GM18519 (cell line): ENCODE results near the gene SEC14L3.

Experiments used
- ATAC-seq: cut with Tn5 transposase; IDR thresholded peaks from one replicate; pipeline ENCODE4 v1.9.1; 2021; ENCODE audit warnings: mild to moderate bottlenecking, moderate library complexity; ENCODE audit not compliant: unreplicated experiment, low FRiP score

Gene SEC14L3

GRCh38 chr22:30424534-30425326 lies 47.1 kb downstream of the SEC14L3 start:
- no peak for ATAC-seq

DNA sequence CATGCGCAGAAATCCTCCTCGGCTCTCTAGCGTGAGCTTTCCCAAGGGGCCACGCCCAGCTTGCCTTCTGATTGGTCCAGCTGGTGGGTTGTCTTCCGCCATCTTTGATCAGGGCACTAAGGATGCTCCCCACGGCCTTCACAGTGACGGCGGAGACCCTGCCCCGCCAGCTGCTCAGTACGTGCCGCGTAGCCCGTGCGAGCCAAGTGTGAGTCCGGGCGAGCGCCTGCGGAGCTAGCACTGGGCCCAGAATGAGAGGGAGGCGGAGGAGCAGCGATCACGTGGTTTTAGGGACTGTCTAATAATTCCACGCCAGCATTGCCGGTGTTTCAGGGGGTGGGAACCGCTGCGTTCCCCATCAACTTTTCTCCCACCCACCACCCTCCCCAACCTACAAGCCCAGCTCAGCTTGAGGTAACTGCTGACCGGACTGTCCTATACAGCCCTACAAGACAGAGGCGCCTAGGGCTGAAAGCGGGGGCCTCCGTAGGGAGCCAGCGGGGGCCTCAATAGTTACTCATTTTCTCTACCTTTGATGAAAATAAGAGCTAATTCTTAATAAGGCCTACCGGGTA lies 47.8 kb downstream of the SEC14L3 start:
- ATAC-seq = peak; percentile 83

- ATAC-seq = peak; percentile 15
Measured at GRCh38 chr22:30423301-30423958, 48.4 kb downstream of the SEC14L3 start.

DNA sequence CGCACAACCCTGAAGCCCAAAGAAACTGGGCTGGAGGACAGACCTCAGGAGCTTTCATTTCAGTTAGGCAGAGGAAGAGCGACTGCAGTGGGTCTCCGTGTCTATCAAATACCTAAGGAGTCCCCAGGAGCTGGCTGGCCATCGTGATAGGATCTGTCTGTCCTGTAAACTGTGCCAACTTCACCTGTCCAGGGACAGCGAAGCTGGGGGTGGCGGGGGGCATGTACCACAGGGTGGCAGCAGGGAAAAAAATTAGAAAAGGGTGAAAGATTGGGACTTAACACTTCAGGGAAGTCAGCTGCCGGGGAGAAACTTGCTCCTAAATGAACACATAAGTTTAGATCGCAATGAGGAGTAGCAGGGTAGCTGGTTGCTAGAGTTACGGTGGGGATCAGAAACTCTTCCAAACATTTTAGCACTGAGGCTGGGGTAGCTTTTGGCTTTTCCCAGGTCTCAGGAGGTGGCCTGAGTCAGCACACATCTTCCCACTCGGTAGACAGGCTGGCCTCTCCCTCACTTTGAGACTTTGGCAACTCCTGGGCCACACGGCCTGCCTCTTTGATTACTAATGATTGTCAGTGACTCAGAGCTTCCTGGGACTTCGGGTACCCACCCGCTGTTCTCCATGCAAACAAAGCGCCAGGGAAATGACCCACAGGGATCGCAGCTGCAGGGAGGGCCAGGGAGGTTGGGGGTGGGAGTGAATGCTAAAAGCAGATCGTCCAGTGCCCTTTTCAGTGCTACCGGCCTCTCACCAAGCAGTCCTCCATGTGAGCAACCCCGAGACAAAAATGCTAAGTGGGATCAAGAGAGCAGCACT lies 49.1 kb downstream of the SEC14L3 start:
- ATAC-seq = no peak

DNA sequence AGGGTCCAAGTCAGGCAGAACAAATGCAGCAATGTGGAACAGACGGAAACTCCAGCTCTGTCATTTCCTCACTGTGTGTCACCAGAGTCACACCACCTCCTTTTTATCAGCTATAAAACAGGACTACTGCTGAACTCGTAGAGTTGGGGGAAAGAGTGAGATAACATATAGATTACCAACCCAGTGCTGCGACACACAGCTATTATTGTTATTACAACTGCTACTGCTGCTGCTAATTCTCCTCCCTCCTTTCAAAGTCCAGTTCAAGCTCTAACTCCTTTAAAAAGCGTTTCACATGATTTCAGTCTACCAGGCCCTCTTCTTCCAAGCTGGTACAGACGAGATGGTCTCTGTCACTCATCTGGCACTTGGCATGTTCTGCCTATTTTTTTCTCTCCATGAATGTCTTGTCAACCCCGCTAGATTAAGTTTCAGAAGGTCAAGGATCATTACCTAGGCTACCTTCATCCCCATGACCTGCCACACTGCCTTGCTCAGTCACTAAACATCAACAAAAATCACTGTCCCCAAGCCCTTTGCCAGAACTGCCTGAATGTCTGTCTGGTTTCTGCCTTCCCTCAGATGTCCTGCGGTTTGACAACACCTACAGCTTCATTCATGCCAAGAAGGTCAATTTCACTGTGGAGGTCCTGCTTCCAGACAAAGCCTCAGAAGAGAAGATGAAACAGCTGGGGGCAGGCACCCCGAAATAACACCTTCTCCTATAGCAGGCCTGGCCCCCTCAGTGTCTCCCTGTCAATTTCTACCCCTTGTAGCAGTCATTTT lies 49.9 kb downstream of the SEC14L3 start:
- ATAC-seq = no peak

DNA sequence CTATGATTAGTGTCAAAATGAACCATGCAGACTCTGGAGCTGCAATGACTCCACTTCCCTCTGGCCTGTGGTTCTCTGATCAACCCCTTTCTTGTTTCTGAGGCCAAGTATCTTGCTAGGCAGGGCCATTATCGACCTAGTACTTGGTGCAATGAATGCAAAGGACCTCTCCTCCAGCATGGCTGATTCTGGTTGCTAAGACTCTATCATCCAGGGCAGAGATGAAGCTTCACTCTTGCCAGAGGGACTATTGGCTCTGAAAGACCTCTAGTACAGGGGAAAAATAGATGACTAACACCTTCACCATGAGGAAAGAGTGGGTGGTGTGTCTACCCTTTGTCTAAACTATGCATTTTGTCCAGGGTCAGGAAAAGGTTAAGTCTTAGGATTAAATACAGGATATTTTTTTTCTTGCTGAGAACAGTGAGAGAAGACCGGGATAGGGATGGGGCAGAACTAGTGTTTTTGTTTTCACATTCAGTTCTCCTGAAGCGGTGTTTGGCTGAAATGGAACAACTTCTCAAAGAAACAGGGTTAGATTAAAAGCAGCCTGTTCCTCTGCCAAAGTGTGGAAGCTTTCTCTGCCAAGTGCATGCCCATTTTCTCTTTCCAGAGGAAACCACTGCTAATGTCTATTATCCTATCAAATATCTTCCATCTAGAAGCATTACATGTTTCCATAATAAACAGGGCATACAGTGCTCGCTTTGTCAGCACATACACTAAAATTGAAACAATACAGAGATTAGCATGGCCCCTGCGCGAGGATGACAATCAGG lies 51.3 kb downstream of the SEC14L3 start:
- no peak for ATAC-seq

DNA sequence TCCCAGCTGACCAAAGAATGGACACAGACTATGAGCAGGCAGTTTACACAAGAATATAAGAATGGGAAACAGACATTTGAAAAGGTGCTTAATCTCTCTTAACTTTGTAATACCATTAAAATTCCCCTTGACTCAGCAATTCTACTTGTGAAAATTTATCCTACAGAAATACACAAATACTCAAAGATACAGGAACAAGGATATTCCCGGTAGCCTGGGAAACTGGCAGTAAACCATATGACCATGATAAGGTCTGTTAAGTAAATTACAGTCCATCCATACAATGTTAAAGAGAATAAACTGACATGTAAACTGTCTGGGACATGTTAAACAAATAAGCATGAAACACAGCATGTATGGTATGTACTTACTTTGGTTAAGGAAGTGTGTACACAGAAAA lies 55.0 kb downstream of the SEC14L3 start:
- ATAC-seq = no peak

DNA sequence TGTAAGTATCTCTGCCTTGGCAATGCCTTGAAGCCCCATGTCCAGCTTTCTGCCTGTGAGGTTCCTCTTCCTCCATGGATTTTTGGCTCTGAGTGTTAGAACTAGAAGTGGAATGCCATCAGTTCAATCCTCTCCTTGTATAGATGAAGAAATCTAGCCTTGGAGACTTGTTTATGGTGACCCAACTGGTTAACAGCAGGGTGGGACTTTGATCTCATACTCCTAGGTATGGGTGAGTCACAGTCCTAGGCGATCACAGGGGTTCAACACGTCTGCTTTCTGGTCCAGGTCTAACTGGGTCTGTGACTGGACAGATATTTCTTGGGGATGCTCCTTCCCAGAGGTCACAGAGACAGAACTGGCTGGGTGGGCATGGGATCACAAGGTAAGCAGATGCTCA lies 55.4 kb downstream of the SEC14L3 start:
- no peak for ATAC-seq

DNA sequence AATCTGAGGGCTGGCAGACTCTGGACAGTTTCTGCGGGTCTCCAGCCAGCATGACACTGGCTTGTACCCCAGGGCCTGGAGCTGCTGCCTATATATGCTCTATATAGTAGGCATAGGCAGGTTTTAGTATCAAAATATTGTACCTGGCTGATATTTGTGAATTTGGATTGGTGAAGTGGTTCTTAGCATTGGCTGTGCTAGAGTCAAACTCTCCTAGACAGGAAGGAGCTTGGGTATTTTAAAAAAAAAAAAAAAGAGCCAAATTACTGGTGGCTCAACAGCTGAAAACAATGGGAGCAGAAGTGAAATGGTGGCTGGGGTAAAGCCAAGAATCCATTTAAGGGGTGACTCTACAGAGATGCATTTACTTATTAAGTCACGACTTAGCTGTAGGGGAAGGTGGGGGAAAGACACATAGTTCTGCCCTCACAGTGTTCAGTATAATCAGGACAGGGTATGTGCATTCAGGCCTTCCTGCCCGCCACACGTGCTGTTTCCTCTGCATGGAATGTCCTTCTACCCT lies 57.2 kb downstream of the SEC14L3 start:
- ATAC-seq = no peak

DNA sequence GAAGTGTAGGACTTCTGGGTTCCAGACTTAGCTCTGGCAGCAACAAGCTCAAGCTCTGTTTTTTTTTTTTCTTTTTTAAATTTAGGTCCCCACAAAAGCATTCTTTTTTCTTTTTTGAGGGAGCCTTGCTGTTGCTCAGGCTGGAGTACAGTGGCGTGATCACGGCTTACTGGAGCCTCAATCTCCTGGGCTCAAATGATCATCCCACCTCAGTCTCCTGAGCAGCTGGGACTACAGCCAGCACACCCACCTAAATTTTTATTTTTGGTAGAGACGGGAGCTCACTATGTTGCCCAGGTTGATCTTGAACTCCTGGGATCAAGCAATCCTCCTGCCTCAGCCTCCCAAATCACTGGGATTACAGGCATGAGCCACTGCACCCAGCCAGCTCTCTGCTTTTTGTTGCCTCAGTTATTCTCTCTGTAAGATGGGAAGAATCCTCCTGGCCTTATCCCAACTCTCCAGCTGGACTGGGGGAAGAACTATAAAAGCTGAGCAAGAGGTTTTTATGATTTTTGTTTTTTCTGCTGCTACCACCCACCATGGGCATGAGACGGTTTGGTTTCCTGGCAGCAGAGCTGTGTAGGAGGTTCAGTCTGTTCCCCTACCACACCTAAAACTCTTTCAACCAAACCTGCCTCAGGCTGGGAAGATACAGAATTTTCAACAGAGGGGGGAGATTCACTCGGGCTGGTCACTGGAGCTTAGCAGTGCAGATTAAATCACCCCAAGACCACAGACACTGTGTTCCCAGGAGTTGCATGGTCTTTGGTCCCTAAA lies 57.9 kb downstream of the SEC14L3 start:
- ATAC-seq = no peak

DNA sequence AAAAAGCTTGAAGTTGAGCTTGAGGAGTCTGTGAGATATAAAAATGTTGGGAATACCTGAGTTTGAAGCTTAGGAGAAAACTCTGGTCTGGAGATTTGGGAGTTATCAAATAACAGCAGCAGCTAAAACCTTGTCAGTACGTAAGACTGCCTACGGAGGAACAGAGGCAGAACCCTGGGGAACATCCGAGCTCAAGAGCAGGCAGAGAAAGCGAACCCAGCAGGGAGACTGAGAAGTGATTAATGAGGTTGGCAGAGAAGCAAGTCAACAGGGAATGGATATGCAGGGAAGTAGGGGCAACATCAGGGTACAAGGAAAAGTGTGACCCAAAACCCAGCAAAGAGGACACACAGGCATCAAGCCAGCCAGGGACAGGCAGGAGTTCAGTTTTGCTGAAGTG lies 58.8 kb downstream of the SEC14L3 start:
- ATAC-seq = no peak

DNA sequence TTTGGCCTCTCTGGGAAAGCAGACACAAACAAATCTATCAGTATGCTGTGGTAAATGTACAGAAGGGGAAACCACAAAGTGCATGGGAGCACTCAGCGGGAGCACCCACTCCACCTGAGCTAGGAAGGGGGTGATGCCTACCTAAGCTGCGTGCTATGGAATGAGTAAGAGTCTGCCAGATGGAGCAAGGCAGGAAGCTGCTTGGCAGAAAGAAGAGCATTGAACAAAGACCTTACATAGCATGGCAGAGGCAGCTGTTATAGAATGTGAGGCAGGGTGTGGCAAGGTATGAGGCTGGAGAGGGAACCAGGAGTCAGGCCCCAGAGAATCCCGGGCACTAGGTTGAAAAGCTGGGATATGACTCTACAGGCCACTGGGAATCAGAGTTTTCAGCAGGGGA lies 60.0 kb downstream of the SEC14L3 start:
- ATAC-seq = no peak
